DND-41 (cell line): ENCODE measurements around the gene MRTFA.

Experiments
- ATAC-seq: fragments of 200-7000 bp; cut with Tn5 transposase; 3 replicates; pipeline ENCODE4 v1.9.1; 2021; ENCODE audit warnings: low read depth; ENCODE audit not compliant: insufficient read depth
- DNase-seq: peaks from one replicate; pipeline ENCODE4 v3.0.0-alpha.2; 2020
- H2AFZ ChIP-seq: 2 replicates; pipeline ENCODE4 v1.6.0; 2012; ENCODE audit warnings: low read depth, low read length
- H3K27ac ChIP-seq: 2 replicates; pipeline ENCODE4 v1.5.1; 2012; ENCODE audit warnings: low read length, inconsistent platforms
- H3K27me3 ChIP-seq: fragments of 200-600 bp; sonication (generic); 2 replicates; pipeline ENCODE4 v1.6.0; 2012; ENCODE audit warnings: low read length, mild to moderate bottlenecking, inconsistent platforms; ENCODE audit not compliant: insufficient read depth, poor library complexity
- H3K36me3 ChIP-seq: 2 replicates; pipeline ENCODE4 v1.5.1; 2012; ENCODE audit warnings: low read length, inconsistent platforms; ENCODE audit not compliant: insufficient read depth
- H3K4me1 ChIP-seq: 2 replicates; pipeline ENCODE4 v1.5.1; 2012; ENCODE audit warnings: mild to moderate bottlenecking, low read length; ENCODE audit not compliant: insufficient read depth
- H3K4me2 ChIP-seq: 2 replicates; pipeline ENCODE4 v1.6.0; 2012; ENCODE audit warnings: mild to moderate bottlenecking, moderate library complexity, low read length, inconsistent platforms; ENCODE audit not compliant: insufficient read depth
- H3K4me3 ChIP-seq, 2 experiments: fragments of 200-600 bp in 1 of 2; shearing (Covaris generic) in 1 of 2; 2 replicates each; pipeline ENCODE4 v1.5.1; 2012 to 2016; ENCODE audit warnings: inconsistent platforms in 2 of 2, low read length in 2 of 2, mild to moderate bottlenecking in 2 of 2, low read depth in 1 of 2, moderate library complexity in 1 of 2
- H3K79me2 ChIP-seq: 2 replicates; pipeline ENCODE4 v1.6.0; 2012; ENCODE audit warnings: low read length, inconsistent platforms; ENCODE audit not compliant: insufficient read depth
- H3K9ac ChIP-seq: 2 replicates; pipeline ENCODE4 v1.6.0; 2012; ENCODE audit warnings: low read depth, mild to moderate bottlenecking, inconsistent platforms, low read length, moderate library complexity
- H3K9me3 ChIP-seq: 2 replicates; pipeline ENCODE4 v1.5.1; 2012; ENCODE audit warnings: low read length, moderate library complexity, mild to moderate bottlenecking, inconsistent platforms; ENCODE audit not compliant: insufficient read depth, severe bottlenecking
- H4K20me1 ChIP-seq: 2 replicates; pipeline ENCODE4 v1.6.0; 2012; ENCODE audit warnings: low read length; ENCODE audit not compliant: insufficient read depth
- EZH2 ChIP-seq: IDR thresholded peaks from 3 replicates; pipeline ENCODE4 v1.6.1; 2012; ENCODE audit warnings: borderline replicate concordance, low read depth, mild to moderate bottlenecking, moderate library complexity, low read length, inconsistent platforms; ENCODE audit not compliant: severe bottlenecking
- TF ChIP-seq, protein P1 (sequence below): IDR thresholded peaks from 2 replicates; pipeline ENCODE4 v1.5.1; 2012; ENCODE audit warnings: borderline replicate concordance, low read length, moderate library complexity, mild to moderate bottlenecking; ENCODE audit not compliant: poor library complexity, severe bottlenecking; ENCODE audit errors: extremely low read depth

Gene MRTFA

DNA sequence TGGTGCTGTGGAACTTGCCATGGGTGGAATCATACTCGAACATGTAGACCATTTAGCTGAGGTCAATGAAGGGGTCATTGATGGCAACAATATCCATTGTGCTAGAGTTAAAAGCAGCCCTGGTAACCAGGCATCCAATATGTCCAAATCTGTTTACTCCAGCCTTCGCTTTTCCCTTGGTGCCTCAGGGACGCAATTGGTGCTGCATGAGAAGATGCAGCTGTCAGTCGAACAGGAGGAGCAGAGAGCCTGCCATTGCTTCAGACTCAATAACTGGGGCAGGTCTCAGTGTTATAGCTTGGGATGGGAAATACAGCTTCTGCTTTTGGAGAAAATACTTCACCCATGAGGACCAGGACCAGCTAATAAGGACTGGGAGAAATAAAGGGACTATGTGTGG is 37.8 kb upstream of the MRTFA start:
- Histone ChIP-seq H3K4me3 (no peak overlapping the region), H2AFZ (no peak overlapping the region), H3K4me2 (no peak overlapping the region), H3K36me3 (no peaks in the 10 kb centered on the region), H3K27ac (no peak overlapping the region), H3K4me1 (peaks cover 3% of the 10 kb centered on the region), H3K9me3 (no peaks in the 10 kb centered on the region), H3K79me2 (no peaks in the 10 kb centered on the region), H3K9ac (no peak overlapping the region), H3K27me3 (no peaks in the 10 kb centered on the region), H4K20me1 (no peaks in the 10 kb centered on the region)
- no peak for DNase-seq
- no peak for ATAC-seq
- TF ChIP-seq, protein P1, sequence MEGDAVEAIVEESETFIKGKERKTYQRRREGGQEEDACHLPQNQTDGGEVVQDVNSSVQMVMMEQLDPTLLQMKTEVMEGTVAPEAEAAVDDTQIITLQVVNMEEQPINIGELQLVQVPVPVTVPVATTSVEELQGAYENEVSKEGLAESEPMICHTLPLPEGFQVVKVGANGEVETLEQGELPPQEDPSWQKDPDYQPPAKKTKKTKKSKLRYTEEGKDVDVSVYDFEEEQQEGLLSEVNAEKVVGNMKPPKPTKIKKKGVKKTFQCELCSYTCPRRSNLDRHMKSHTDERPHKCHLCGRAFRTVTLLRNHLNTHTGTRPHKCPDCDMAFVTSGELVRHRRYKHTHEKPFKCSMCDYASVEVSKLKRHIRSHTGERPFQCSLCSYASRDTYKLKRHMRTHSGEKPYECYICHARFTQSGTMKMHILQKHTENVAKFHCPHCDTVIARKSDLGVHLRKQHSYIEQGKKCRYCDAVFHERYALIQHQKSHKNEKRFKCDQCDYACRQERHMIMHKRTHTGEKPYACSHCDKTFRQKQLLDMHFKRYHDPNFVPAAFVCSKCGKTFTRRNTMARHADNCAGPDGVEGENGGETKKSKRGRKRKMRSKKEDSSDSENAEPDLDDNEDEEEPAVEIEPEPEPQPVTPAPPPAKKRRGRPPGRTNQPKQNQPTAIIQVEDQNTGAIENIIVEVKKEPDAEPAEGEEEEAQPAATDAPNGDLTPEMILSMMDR: no peak
- TF ChIP-seq EZH2: no peak

DNA sequence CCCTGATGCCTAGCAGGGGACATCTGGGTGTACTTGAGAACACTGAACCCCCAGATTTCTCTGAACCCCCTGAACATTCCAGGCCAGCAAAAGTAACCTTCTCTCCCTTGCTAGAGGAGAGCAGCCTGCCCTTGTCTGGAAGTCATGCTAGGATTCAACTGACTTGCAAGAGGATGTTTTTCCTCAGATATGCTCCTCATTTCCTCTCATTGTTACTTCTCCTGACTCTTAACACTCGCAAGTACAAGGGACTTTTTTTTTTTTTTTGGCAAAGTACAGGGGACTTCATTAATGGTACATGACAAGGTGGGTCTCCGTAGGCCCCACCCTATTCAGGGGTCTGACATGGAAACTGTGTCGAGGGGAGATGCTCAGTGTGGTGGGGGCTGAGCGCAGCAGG is 36.5 kb upstream of the MRTFA start:
- DNase-seq (no peak), ATAC-seq (no peak)
- no peak overlapping the region for H3K9ac ChIP-seq
- no peak overlapping the region for H2AFZ ChIP-seq
- no peak overlapping the region for H3K4me2 ChIP-seq
- H4K20me1 ChIP-seq: no peaks in the 10 kb centered on the region
- H3K36me3 ChIP-seq: no peaks in the 10 kb centered on the region
- H3K4me1 ChIP-seq: peaks cover 11% of the 10 kb centered on the region
- no peaks in the 10 kb centered on the region for H3K27me3 ChIP-seq
- TF ChIP-seq EZH2: no peak
- TF ChIP-seq, protein P1: no peak
- H3K9me3 ChIP-seq: no peaks in the 10 kb centered on the region
- no peak overlapping the region for H3K4me3 ChIP-seq
- H3K79me2 ChIP-seq: no peaks in the 10 kb centered on the region
- H3K27ac ChIP-seq: no peak overlapping the region

DNA sequence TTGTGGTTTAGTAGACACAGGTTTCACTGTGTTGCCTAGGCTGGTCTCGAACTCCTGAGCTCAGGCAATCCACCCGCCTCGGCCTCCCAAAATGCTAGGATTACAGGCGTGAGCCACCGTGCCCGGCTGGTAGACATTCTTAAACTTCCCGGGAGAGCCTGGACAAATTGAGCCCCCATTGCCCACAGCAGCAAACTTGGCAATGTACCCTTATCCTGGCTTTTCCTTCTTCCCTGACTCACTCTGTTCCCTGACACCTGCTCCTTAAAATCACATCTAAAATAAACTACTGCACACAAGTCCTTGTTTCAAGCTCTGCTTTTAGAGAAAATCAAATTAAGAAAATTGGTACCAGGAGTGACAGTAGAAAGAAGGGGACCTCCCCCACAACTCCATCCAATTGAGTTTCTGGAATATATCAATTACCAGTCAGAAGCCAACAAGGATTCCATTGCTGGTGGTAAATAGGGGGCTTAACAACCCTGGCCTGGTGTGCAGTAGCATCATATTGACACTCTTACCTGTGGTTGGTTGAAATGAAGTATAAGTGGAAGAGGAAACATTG is 35.4 kb upstream of the MRTFA start:
- H3K79me2 ChIP-seq: no peaks in the 10 kb centered on the region
- no peak for DNase-seq
- H4K20me1 ChIP-seq: no peaks in the 10 kb centered on the region
- peaks cover 11% of the 10 kb centered on the region for H3K4me1 ChIP-seq
- TF ChIP-seq EZH2: no peak
- TF ChIP-seq, protein P1: no peak
- no peak overlapping the region for H3K4me2 ChIP-seq
- H3K36me3 ChIP-seq: no peaks in the 10 kb centered on the region
- no peak overlapping the region for H3K9ac ChIP-seq
- no peak overlapping the region for H3K27ac ChIP-seq
- no peak for ATAC-seq
- no peak overlapping the region for H3K4me3 ChIP-seq
- no peak overlapping the region for H2AFZ ChIP-seq
- no peaks in the 10 kb centered on the region for H3K27me3 ChIP-seq
- H3K9me3 ChIP-seq: no peaks in the 10 kb centered on the region

DNA sequence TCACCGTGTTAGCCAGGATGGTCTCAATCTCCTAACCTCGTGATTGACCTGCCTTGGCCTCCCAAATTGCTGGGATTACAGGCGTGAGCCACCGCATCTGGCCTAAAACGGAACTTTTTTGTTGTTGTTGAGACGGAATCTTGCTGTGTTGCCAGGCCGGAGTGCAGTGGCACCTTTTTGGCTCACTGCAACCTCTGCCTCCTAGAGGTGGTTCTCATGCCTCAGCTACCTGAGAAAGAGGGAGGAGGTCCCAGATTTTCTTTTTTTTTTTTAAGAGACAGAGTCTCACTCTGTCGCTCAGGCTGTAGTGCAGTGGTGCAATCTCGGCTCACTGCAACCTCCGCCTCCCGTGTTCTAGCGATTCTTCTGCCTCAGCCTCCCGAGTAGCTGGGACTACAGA is 34.9 kb upstream of the MRTFA start:
- TF ChIP-seq, protein P1: no peak
- TF ChIP-seq EZH2: no peak
- H3K27me3 ChIP-seq: no peaks in the 10 kb centered on the region
- DNase-seq: no peak
- no peak for ATAC-seq
- no peak overlapping the region for H3K9ac ChIP-seq
- peaks cover 11% of the 10 kb centered on the region for H3K4me1 ChIP-seq
- no peaks in the 10 kb centered on the region for H3K36me3 ChIP-seq
- no peaks in the 10 kb centered on the region for H4K20me1 ChIP-seq
- no peak overlapping the region for H3K4me2 ChIP-seq
- H2AFZ ChIP-seq: no peak overlapping the region
- H3K9me3 ChIP-seq: no peaks in the 10 kb centered on the region
- no peak overlapping the region for H3K4me3 ChIP-seq
- H3K79me2 ChIP-seq: no peaks in the 10 kb centered on the region
- no peak overlapping the region for H3K27ac ChIP-seq
